Osteoblast (primary cell): ENCODE data around the gene EVA1A. TPM values are rescaled to one million over a fixed set of nuclear protein-coding genes. Genes with fewer than 3 reads are reported as not detected.

Experiments used
- DNase-seq: peaks from one replicate; pipeline ENCODE4 v3.0.0; 2011; ENCODE audit warnings: low spot score, mixed read lengths; ENCODE audit not compliant: insufficient read length; ENCODE audit errors: missing footprints
- H2AFZ ChIP-seq: 2 replicates; pipeline ENCODE4 v1.6.0; 2011; ENCODE audit warnings: mild to moderate bottlenecking, low read length
- H3K27ac ChIP-seq: 2 replicates; pipeline ENCODE4 v1.5.1; 2011; ENCODE audit warnings: mild to moderate bottlenecking, low read depth, low read length, moderate library complexity
- H3K27me3 ChIP-seq: 2 replicates; pipeline ENCODE4 v1.6.0; 2012; ENCODE audit warnings: mild to moderate bottlenecking, control low read depth, inconsistent platforms, low read length, moderate library complexity; ENCODE audit not compliant: insufficient read depth
- H3K36me3 ChIP-seq: 2 replicates; pipeline ENCODE4 v1.5.1; 2011; ENCODE audit warnings: mild to moderate bottlenecking, low read length, control low read depth, moderate library complexity; ENCODE audit not compliant: insufficient read depth
- H3K4me1 ChIP-seq: 2 replicates; pipeline ENCODE4 v1.5.1; 2011; ENCODE audit warnings: mild to moderate bottlenecking, low read length, control low read depth, moderate library complexity; ENCODE audit not compliant: insufficient read depth
- H3K4me2 ChIP-seq: 2 replicates; pipeline ENCODE4 v1.6.0; 2011; ENCODE audit warnings: mild to moderate bottlenecking, low read length; ENCODE audit not compliant: insufficient read depth
- H3K4me3 ChIP-seq: fragments of 200-600 bp; sonication (generic); 3 replicates; pipeline ENCODE4 v1.5.1; 2012; ENCODE audit warnings: mild to moderate bottlenecking, low read length, inconsistent platforms; ENCODE audit not compliant: insufficient read depth
- H3K79me2 ChIP-seq: 2 replicates; pipeline ENCODE4 v1.6.0; 2012; ENCODE audit warnings: mild to moderate bottlenecking, low read length, control low read depth, inconsistent platforms; ENCODE audit not compliant: insufficient read depth
- H3K9me3 ChIP-seq: 2 replicates; pipeline ENCODE4 v1.5.1; 2011; ENCODE audit warnings: low read depth, low read length, control low read depth
- H4K20me1 ChIP-seq: 2 replicates; pipeline ENCODE4 v1.6.0; 2012; ENCODE audit warnings: mild to moderate bottlenecking, low read length, control low read depth; ENCODE audit not compliant: insufficient read depth
- total RNA-seq: library from RNA; depleted of rRNA; stranded (reverse); fragments of >200 nt; gene quantifications from 2 replicates; pipeline ENCODE4 v1.2.3, GENCODE V29; 2012
- TF ChIP-seq, protein P1 (sequence below): IDR thresholded peaks from 2 replicates; pipeline ENCODE4 v1.5.1; 2011; ENCODE audit warnings: mild to moderate bottlenecking, low read depth, low read length, moderate library complexity; ENCODE audit errors: extremely low read depth

EVA1A gene
- total RNA-seq, 1 donor = 70.9 TPM

- Histone ChIP-seq H3K36me3 (no peaks in the 10 kb centered on the region), H3K9me3 (no peaks in the 10 kb centered on the region), H3K79me2 (no peaks in the 10 kb centered on the region), H3K27ac (no peak overlapping the region), H4K20me1 (no peaks in the 10 kb centered on the region), H3K4me3 (no peak overlapping the region), H3K4me2 (no peak overlapping the region), H2AFZ (no peak overlapping the region), H3K4me1 (no peaks in the 10 kb centered on the region), H3K27me3 (no peaks in the 10 kb centered on the region)
- TF ChIP-seq, protein P1, sequence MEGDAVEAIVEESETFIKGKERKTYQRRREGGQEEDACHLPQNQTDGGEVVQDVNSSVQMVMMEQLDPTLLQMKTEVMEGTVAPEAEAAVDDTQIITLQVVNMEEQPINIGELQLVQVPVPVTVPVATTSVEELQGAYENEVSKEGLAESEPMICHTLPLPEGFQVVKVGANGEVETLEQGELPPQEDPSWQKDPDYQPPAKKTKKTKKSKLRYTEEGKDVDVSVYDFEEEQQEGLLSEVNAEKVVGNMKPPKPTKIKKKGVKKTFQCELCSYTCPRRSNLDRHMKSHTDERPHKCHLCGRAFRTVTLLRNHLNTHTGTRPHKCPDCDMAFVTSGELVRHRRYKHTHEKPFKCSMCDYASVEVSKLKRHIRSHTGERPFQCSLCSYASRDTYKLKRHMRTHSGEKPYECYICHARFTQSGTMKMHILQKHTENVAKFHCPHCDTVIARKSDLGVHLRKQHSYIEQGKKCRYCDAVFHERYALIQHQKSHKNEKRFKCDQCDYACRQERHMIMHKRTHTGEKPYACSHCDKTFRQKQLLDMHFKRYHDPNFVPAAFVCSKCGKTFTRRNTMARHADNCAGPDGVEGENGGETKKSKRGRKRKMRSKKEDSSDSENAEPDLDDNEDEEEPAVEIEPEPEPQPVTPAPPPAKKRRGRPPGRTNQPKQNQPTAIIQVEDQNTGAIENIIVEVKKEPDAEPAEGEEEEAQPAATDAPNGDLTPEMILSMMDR = no peak
- no peak for DNase-seq
Measured at GRCh38 chr2:75580606-75581005, 19.9 kb upstream of the EVA1A start.

GRCh38 chr2:75580156-75580555 is 19.4 kb upstream of the EVA1A start:
- Histone ChIP-seq H3K27me3 (no peaks in the 10 kb centered on the region), H3K79me2 (no peaks in the 10 kb centered on the region), H4K20me1 (no peaks in the 10 kb centered on the region), H3K4me2 (no peak overlapping the region), H3K4me1 (no peaks in the 10 kb centered on the region), H3K4me3 (no peak overlapping the region), H2AFZ (no peak overlapping the region), H3K36me3 (no peaks in the 10 kb centered on the region), H3K9me3 (no peaks in the 10 kb centered on the region), H3K27ac (no peak overlapping the region)
- DNase-seq = no peak
- TF ChIP-seq, protein P1 = no peak

DNA sequence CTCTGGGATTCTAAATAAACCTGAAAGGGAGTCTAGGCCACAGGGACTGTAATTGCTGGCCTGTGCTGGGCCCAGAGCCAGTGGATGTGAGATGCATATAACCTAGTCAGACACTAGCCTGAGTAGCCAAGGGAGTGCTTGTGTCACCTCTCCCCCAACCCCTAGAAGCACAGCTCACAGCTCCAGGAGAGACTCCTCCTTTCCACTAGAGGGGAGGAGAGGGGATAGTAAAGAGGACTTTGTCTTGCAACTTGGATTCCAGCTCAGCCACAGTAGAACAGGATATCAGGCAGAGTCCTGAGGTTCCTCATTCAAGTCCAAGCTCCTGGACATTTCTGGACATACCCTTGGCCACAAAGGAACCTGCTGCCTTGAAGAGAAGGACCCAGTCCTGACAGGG is 18.4 kb upstream of the EVA1A start:
- TF ChIP-seq, protein P1 = no peak
- Histone ChIP-seq H3K4me3 (no peak overlapping the region), H4K20me1 (no peaks in the 10 kb centered on the region), H3K79me2 (no peaks in the 10 kb centered on the region), H3K27me3 (no peaks in the 10 kb centered on the region), H3K4me1 (no peaks in the 10 kb centered on the region), H3K27ac (no peak overlapping the region), H3K4me2 (no peak overlapping the region), H3K36me3 (no peaks in the 10 kb centered on the region), H2AFZ (no peak overlapping the region), H3K9me3 (no peaks in the 10 kb centered on the region)
- no peak for DNase-seq

DNA sequence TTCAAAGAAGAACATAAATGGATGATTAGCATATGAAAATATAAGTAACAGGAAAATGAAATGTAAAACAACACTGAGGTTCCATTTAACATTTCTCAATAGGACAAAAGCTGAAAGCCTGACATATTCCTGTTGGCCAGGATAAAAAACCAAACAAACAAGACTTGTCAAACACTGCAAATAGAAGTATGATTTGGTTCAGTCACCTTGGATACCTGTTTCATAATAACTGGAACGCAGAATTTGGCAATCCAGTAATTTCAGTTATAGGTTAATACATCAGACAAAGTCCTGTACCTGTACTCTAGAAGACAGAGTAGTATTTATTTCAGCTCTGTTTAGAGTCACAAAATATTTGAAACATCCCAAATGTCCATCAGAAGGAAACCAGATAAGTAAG is 16.5 kb upstream of the EVA1A start:
- Histone ChIP-seq H3K4me1 (peaks cover 3% of the 10 kb centered on the region), H3K27me3 (no peaks in the 10 kb centered on the region), H3K79me2 (no peaks in the 10 kb centered on the region), H3K4me2 (no peak overlapping the region), H3K27ac (no peak overlapping the region), H3K4me3 (no peak overlapping the region), H4K20me1 (no peaks in the 10 kb centered on the region), H2AFZ (no peak overlapping the region), H3K36me3 (no peaks in the 10 kb centered on the region), H3K9me3 (no peaks in the 10 kb centered on the region)
- TF ChIP-seq, protein P1 = no peak
- no peak for DNase-seq
